SK-N-MC (cell line): Measurements from ENCODE around the gene PRR36.

ENCODE experiments used
- EZH2 ChIP-seq: fragments of 200-600 bp; sonication (generic); IDR thresholded peaks from one replicate; pipeline ENCODE4 v1.6.1; 2017; ENCODE audit warnings: antibody characterized with exemption
- FOXP2 ChIP-seq: optimal IDR thresholded peaks from 2 replicates; pipeline ENCODE3; 2011; ENCODE audit warnings: mild to moderate bottlenecking, moderate library complexity; ENCODE audit not compliant: insufficient read depth; ENCODE audit errors: extremely low read length, control extremely low read depth
- POLR2AphosphoS5 ChIP-seq: IDR thresholded peaks from 2 replicates; pipeline ENCODE4 v1.6.1; 2012; ENCODE audit warnings: mild to moderate bottlenecking, low read depth, low read length, borderline replicate concordance

- TF ChIP-seq EZH2: no peak
- no peak for TF ChIP-seq POLR2AphosphoS5
- no peak for TF ChIP-seq FOXP2
Observed at GRCh38 chr19:7918615-7919421, 44.6 kb upstream of the PRR36 start.
